ENCODE data around the gene SNN. TPM values are rescaled to one million over a fixed set of nuclear protein-coding genes. Genes with fewer than 3 reads are reported as not detected.

SNN gene
- total RNA-seq, 1 experiment from 2014 or later = 65.2 TPM

DNA sequence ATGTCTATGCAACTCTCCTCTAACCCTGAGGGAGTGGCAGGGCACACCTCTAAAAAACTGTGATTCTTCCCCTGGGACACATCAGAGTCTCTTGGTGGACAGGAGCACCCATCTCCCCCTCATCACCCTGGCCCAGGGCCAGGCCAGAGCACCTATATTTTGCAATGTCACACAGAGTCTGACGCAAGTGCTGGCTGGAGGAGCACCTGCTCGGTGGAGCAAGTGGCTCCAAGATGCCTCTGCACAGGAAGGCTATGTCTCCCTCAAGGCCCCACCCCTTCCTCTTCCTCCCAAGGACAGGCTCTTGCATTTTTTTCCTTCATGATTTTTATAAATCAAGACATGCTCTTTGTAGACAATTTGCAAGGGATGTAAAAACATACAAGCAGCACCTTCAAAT lies 13.3 kb downstream of the SNN start (continued):
- TF ChIP-seq GABPB1 (CRISPR knock-in tag; IDR thresholded peaks at IDR 0.05) (no peak), IRF1 (CRISPR knock-in tag; IDR thresholded peaks at IDR 0.05) (no peak), NR3C1 (CRISPR knock-in tag; conservative IDR thresholded peaks at IDR 0.05; ENCODE audit: low read depth) (no peak), TCF7 (CRISPR knock-in tag; IDR thresholded peaks at IDR 0.05; ENCODE audit: low read depth) (no peak)
- TF ChIP-seq, protein P1, sequence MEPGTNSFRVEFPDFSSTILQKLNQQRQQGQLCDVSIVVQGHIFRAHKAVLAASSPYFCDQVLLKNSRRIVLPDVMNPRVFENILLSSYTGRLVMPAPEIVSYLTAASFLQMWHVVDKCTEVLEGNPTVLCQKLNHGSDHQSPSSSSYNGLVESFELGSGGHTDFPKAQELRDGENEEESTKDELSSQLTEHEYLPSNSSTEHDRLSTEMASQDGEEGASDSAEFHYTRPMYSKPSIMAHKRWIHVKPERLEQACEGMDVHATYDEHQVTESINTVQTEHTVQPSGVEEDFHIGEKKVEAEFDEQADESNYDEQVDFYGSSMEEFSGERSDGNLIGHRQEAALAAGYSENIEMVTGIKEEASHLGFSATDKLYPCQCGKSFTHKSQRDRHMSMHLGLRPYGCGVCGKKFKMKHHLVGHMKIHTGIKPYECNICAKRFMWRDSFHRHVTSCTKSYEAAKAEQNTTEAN (CRISPR knock-in tag; IDR thresholded peaks at IDR 0.05) = no peak

- no peak overlapping the region; the same call in 1 of the 2 replicates for H3K27ac Mint-ChIP-seq
- POLR2A ChIA-PET = no interaction called here
- no peak overlapping the region for H3K4me3 Mint-ChIP-seq
- H3K9me3 Mint-ChIP-seq = no peaks in the 10 kb centered on the region
- peaks cover 24% of the 10 kb centered on the region for H3K4me1 Mint-ChIP-seq
- no peak for DNase-seq (ENCODE audit: low spot score)
- CTCF ChIA-PET = no interaction called here
- H3K27me3 Mint-ChIP-seq (ENCODE audit: low read depth) = no peaks in the 10 kb centered on the region
- no peak for ATAC-seq
- TF ChIP-seq, protein P2, sequence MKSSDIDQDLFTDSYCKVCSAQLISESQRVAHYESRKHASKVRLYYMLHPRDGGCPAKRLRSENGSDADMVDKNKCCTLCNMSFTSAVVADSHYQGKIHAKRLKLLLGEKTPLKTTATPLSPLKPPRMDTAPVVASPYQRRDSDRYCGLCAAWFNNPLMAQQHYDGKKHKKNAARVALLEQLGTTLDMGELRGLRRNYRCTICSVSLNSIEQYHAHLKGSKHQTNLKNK (CRISPR knock-in tag; IDR thresholded peaks at IDR 0.05) = no peak
- TF ChIP-seq SOX15 (CRISPR knock-in tag; IDR thresholded peaks at IDR 0.05) (no peak), EMX1 (CRISPR knock-in tag; IDR thresholded peaks at IDR 0.05) (no peak), ELF4 (CRISPR knock-in tag; IDR thresholded peaks at IDR 0.05; ENCODE audit: low read depth) (no peak), OVOL2 (CRISPR knock-in tag; IDR thresholded peaks at IDR 0.05; ENCODE audit: borderline replicate concordance) (no peak), ZNF671 (CRISPR knock-in tag; IDR thresholded peaks at IDR 0.05) (no peak), ESRRA (CRISPR knock-in tag; IDR thresholded peaks at IDR 0.05; ENCODE audit: borderline replicate concordance) (no peak), NR1H2 (CRISPR knock-in tag; IDR thresholded peaks at IDR 0.05) (no peak)
- TF ChIP-seq, protein P3, sequence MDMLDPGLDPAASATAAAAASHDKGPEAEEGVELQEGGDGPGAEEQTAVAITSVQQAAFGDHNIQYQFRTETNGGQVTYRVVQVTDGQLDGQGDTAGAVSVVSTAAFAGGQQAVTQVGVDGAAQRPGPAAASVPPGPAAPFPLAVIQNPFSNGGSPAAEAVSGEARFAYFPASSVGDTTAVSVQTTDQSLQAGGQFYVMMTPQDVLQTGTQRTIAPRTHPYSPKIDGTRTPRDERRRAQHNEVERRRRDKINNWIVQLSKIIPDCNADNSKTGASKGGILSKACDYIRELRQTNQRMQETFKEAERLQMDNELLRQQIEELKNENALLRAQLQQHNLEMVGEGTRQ (CRISPR knock-in tag; IDR thresholded peaks at IDR 0.05) = no peak
- H3K36me3 Mint-ChIP-seq = peaks cover 35% of the 10 kb centered on the region
Observed at GRCh38 chr16:11681976-11682654, 13.9 kb downstream of the SNN start.

DNA sequence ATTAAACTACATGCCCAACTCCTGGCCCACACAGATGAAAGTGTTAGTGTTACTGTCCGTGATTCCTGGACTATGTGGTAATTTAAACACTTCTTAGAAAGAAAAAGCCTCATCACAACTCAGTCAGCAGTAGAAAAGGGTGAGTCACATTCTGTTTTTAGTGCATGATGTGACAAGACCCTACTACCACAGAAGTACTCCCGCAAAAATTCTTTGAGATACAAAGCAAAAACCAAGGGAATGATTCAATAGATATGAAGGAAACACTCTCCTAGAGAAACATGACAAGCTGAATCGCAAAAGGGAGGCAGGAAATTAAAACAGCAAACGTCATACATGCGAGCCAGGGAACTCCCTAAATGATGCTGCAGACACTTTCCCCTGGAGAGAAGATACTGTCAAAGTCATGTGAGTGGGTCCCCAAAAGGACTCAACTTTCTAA lies 14.4 kb downstream of the SNN start:
- ATAC-seq = no peak

More for the DNA sequence above, 14.4 kb downstream of the SNN start:
- no peaks in the 10 kb centered on the region for H3K9me3 Mint-ChIP-seq
- POLR2A ChIA-PET = no interaction called here
- no peak overlapping the region for H3K4me3 Mint-ChIP-seq
- CTCF ChIA-PET = no interaction called here
- H3K27ac Mint-ChIP-seq = peak overlapping the region; percentile 10
- no peak for DNase-seq (ENCODE audit: low spot score)
- H3K27me3 Mint-ChIP-seq (ENCODE audit: low read depth) = no peaks in the 10 kb centered on the region
- H3K4me1 Mint-ChIP-seq = peaks cover 19% of the 10 kb centered on the region
- peaks cover 34% of the 10 kb centered on the region for H3K36me3 Mint-ChIP-seq
- TF ChIP-seq IRF1 (CRISPR knock-in tag; IDR thresholded peaks at IDR 0.05) (no peak), SP1 (CRISPR knock-in tag; conservative IDR thresholded peaks at IDR 0.05) (no peak), MYBL2 (CRISPR knock-in tag; IDR thresholded peaks at IDR 0.05) (no peak), FOXK1 (CRISPR knock-in tag; IDR thresholded peaks at IDR 0.05) (no peak), E2F1 (CRISPR knock-in tag; IDR thresholded peaks at IDR 0.05) (no peak), OVOL2 (CRISPR knock-in tag; IDR thresholded peaks at IDR 0.05; ENCODE audit: borderline replicate concordance) (no peak), ATF3 (CRISPR knock-in tag; conservative IDR thresholded peaks at IDR 0.05) (no peak), MXD4 (CRISPR knock-in tag; IDR thresholded peaks at IDR 0.05; ENCODE audit: borderline replicate concordance) (no peak), HMGA2 (CRISPR knock-in tag; IDR thresholded peaks at IDR 0.05) (no peak), ELF4 (CRISPR knock-in tag; IDR thresholded peaks at IDR 0.05; ENCODE audit: low read depth) (no peak), SMAD4 (CRISPR knock-in tag; IDR thresholded peaks at IDR 0.05) (no peak), CREM (CRISPR knock-in tag; IDR thresholded peaks at IDR 0.05) (no peak)
- TF ChIP-seq, protein P4, sequence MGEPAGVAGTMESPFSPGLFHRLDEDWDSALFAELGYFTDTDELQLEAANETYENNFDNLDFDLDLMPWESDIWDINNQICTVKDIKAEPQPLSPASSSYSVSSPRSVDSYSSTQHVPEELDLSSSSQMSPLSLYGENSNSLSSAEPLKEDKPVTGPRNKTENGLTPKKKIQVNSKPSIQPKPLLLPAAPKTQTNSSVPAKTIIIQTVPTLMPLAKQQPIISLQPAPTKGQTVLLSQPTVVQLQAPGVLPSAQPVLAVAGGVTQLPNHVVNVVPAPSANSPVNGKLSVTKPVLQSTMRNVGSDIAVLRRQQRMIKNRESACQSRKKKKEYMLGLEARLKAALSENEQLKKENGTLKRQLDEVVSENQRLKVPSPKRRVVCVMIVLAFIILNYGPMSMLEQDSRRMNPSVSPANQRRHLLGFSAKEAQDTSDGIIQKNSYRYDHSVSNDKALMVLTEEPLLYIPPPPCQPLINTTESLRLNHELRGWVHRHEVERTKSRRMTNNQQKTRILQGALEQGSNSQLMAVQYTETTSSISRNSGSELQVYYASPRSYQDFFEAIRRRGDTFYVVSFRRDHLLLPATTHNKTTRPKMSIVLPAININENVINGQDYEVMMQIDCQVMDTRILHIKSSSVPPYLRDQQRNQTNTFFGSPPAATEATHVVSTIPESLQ (CRISPR knock-in tag; IDR thresholded peaks at IDR 0.05) = no peak
